Osteocyte (in vitro differentiated cells): ENCODE measurements around the gene CACNA1C. TPM values are rescaled to one million over a fixed set of nuclear protein-coding genes. Genes with fewer than 3 reads are reported as not detected.

ENCODE experiments used
- DNase-seq: peaks from one replicate; pipeline ENCODE4 v3.0.0; 2021; ENCODE audit warnings: mixed read lengths; ENCODE audit not compliant: unreplicated experiment; ENCODE audit errors: extremely low spot score
- H3K27ac Mint-ChIP-seq: one replicate; pipeline ENCODE4 v1.8.0; 2021; ENCODE audit warnings: mild to moderate bottlenecking, mixed read lengths; ENCODE audit not compliant: unreplicated experiment
- H3K27me3 Mint-ChIP-seq: one replicate; pipeline ENCODE4 v1.8.0; 2021; ENCODE audit warnings: mixed read lengths; ENCODE audit not compliant: unreplicated experiment
- H3K36me3 Mint-ChIP-seq: one replicate; pipeline ENCODE4 v1.8.0; 2021; ENCODE audit warnings: mixed read lengths; ENCODE audit not compliant: unreplicated experiment
- H3K4me1 Mint-ChIP-seq: one replicate; pipeline ENCODE4 v1.8.0; 2021; ENCODE audit warnings: mixed read lengths; ENCODE audit not compliant: unreplicated experiment
- H3K4me3 Mint-ChIP-seq: one replicate; pipeline ENCODE4 v1.8.0; 2021; ENCODE audit warnings: mild to moderate bottlenecking, moderate library complexity, mixed read lengths; ENCODE audit not compliant: unreplicated experiment
- H3K9me3 Mint-ChIP-seq: one replicate; pipeline ENCODE4 v1.8.0; 2021; ENCODE audit warnings: mixed read lengths; ENCODE audit not compliant: unreplicated experiment
- total RNA-seq: library from RNA; stranded (reverse); gene quantifications from 2 replicates; pipeline ENCODE4 v1.2.1, GENCODE V29; 2021
- TF ChIP-seq, protein P1 (sequence below): fragments of 200-600 bp; sonication (generic); IDR thresholded peaks from 2 replicates; pipeline ENCODE4 v1.5.0; 2021; ENCODE audit warnings: antibody characterized with exemption, mild to moderate bottlenecking, moderate library complexity

The CACNA1C gene
- total RNA-seq, 1 donor from 2014 or later, result 67.4 TPM

DNA sequence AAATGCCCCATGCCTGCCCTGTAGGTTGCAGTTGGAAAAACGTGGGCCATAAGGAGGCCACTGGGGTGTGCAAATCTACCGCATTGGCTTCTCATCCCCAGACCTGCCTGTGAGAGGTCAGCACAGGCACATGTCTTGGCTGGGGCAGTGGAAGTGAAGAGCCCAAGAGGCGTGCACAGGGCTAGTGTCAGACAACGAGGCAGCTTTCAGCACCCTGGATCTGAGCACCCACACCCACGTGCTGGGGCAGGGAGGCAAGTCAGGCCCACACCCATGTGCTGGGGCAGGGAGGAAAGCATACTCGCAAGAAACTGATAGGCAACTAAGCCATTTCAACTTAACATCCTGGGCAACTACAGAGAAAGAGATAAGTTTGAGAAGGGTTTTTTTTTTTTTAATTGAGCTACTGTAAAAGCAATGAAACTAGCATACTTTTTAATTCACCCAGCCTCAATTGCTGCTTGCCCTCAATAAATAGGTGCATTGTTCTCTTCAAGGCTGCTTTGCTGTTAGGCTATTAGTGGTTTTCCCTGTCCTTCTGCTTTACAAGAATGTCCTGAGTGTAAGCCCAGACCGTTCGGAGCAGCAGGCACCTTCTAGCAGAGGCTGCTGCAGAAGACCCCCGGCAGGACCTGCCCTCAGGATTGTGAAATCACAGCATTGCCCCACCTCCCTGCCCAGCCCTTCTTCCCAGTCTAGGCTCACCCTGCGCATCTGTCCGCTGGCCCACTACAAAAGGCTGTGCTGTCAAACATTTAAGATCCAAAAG is 386.7 kb downstream of the CACNA1C start:
- Mint-ChIP-seq H3K27ac (no peak overlapping the region), H3K4me1 (peaks cover 5% of the 10 kb centered on the region), H3K9me3 (peaks cover 5% of the 10 kb centered on the region), H3K36me3 (peaks cover 11% of the 10 kb centered on the region), H3K27me3 (no peaks in the 10 kb centered on the region), H3K4me3 (no peak overlapping the region)
- TF ChIP-seq, protein P1, sequence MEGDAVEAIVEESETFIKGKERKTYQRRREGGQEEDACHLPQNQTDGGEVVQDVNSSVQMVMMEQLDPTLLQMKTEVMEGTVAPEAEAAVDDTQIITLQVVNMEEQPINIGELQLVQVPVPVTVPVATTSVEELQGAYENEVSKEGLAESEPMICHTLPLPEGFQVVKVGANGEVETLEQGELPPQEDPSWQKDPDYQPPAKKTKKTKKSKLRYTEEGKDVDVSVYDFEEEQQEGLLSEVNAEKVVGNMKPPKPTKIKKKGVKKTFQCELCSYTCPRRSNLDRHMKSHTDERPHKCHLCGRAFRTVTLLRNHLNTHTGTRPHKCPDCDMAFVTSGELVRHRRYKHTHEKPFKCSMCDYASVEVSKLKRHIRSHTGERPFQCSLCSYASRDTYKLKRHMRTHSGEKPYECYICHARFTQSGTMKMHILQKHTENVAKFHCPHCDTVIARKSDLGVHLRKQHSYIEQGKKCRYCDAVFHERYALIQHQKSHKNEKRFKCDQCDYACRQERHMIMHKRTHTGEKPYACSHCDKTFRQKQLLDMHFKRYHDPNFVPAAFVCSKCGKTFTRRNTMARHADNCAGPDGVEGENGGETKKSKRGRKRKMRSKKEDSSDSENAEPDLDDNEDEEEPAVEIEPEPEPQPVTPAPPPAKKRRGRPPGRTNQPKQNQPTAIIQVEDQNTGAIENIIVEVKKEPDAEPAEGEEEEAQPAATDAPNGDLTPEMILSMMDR, result no peak
- no peak for DNase-seq

- H3K27ac Mint-ChIP-seq, result peak overlapping the region; percentile 9
- TF ChIP-seq, protein P1, result no peak
Observed at GRCh38 chr12:2443776-2444175, 391.0 kb downstream of the CACNA1C start.

DNA sequence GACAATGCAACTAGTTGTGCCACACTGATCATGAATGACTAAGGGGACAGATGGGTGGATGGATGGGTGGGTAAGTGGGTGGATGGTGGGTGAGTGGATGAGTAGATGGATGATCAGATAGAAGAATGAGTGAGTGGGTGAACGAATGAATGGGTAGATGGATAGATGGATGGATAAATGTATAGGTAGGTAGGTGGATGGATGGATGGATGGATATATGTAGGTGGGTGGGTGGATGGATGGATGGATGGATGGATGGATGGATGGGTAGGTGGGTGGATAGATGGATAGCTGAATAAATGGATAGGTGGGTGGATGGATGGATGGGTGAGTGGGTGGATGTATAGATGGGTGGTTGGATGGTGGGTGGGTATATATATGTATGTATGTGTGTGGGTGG is 393.2 kb downstream of the CACNA1C start:
- DNase-seq, result no peak
- TF ChIP-seq, protein P1, result no peak
- H3K27me3 Mint-ChIP-seq, result no peaks in the 10 kb centered on the region
- peaks cover 7% of the 10 kb centered on the region for H3K4me1 Mint-ChIP-seq
- H3K27ac Mint-ChIP-seq, result no peak overlapping the region
- no peak overlapping the region for H3K4me3 Mint-ChIP-seq
- peaks cover 11% of the 10 kb centered on the region for H3K36me3 Mint-ChIP-seq
- H3K9me3 Mint-ChIP-seq, result peaks cover 5% of the 10 kb centered on the region

More at GRCh38 chr12:2443776-2444175, 391.0 kb downstream of the CACNA1C start:
- Mint-ChIP-seq H3K4me3 (no peak overlapping the region), H3K9me3 (peaks cover 5% of the 10 kb centered on the region), H3K27me3 (no peaks in the 10 kb centered on the region), H3K4me1 (peaks cover 5% of the 10 kb centered on the region), H3K36me3 (peaks cover 4% of the 10 kb centered on the region)
- no peak for DNase-seq

- DNase-seq, result no peak
- Mint-ChIP-seq H3K4me1 (peaks cover 16% of the 10 kb centered on the region), H3K27me3 (no peaks in the 10 kb centered on the region), H3K9me3 (no peaks in the 10 kb centered on the region), H3K27ac (no peak overlapping the region), H3K36me3 (peaks cover 13% of the 10 kb centered on the region), H3K4me3 (no peak overlapping the region)
- TF ChIP-seq, protein P1, result no peak
Observed at GRCh38 chr12:2447861-2448260, 395.1 kb downstream of the CACNA1C start.

- Mint-ChIP-seq H3K27me3 (no peaks in the 10 kb centered on the region), H3K27ac (no peak overlapping the region), H3K4me3 (no peak overlapping the region), H3K4me1 (peaks cover 14% of the 10 kb centered on the region), H3K9me3 (no peaks in the 10 kb centered on the region), H3K36me3 (peaks cover 13% of the 10 kb centered on the region)
- TF ChIP-seq, protein P1, result no peak
- DNase-seq, result no peak
Observed at GRCh38 chr12:2449586-2449985, 396.8 kb downstream of the CACNA1C start.
